RWPE1 (cell line): ENCODE results near the gene CHRND.

Source experiments
- CTCF ChIA-PET: fragments of 350-600 bp; sonication (Branson Sonifier 250); formaldehyde crosslinking; extraction: SDS; loops from one replicate; lab custom pipeline; 2021; lab: Yijun Ruan, JAX
- POLR2A ChIA-PET: fragments of 400-600 bp; formaldehyde crosslinking; extraction: SDS; loops from one replicate; lab custom pipeline; 2020; ENCODE audit warnings: antibody characterized with exemption; ENCODE audit not compliant: low non-redundant PET; lab: Yijun Ruan, JAX
- DNase-seq: peaks from one replicate; pipeline ENCODE4 v3.0.0; 2012; ENCODE audit warnings: low spot score
- H3K27ac ChIP-seq: fragments of 450-650 bp; 2 replicates; pipeline ENCODE4 v1.5.1; 2017
- CTCF ChIP-seq: fragments of 450-650 bp; conservative IDR thresholded peaks from 2 replicates; pipeline ENCODE4 v1.5.1; 2017; ENCODE audit warnings: low read depth, mild to moderate bottlenecking

Gene CHRND

GRCh38 chr2:232484628-232485347 lies 41.2 kb upstream of the CHRND start:
- CTCF ChIA-PET = no interaction called here
- no peak for TF ChIP-seq CTCF
- H3K27ac ChIP-seq = no peak overlapping the region
- DNase-seq = no peak
- POLR2A ChIA-PET = no interaction called here

GRCh38 chr2:232485348-232485756 lies 40.6 kb upstream of the CHRND start:
- no peak overlapping the region for H3K27ac ChIP-seq
- POLR2A ChIA-PET = no interaction called here

GRCh38 chr2:232485757-232486557 lies 40.0 kb upstream of the CHRND start:
- POLR2A ChIA-PET = no interaction called here
- CTCF ChIA-PET = no interaction called here

More at GRCh38 chr2:232485348-232485756, 40.6 kb upstream of the CHRND start:
- DNase-seq = no peak
- no peak for TF ChIP-seq CTCF
- CTCF ChIA-PET = no interaction called here

GRCh38 chr2:232486558-232487384 lies 39.2 kb upstream of the CHRND start:
- POLR2A ChIA-PET = no interaction called here
- no peak for DNase-seq
- H3K27ac ChIP-seq = no peak overlapping the region
- no peak for TF ChIP-seq CTCF
- CTCF ChIA-PET = no interaction called here

More at GRCh38 chr2:232485757-232486557, 40.0 kb upstream of the CHRND start:
- no peak overlapping the region for H3K27ac ChIP-seq
- no peak for DNase-seq
- no peak for TF ChIP-seq CTCF

GRCh38 chr2:232487385-232488096 lies 38.4 kb upstream of the CHRND start, which contains the start of gene ECEL1:
ECEL1 (minus strand) TSS chr2:232487834; CDS start chr2:232486653, 1,181 bp downstream.
- CTCF ChIA-PET = no interaction called here
- POLR2A ChIA-PET = no interaction called here
- no peak within 1 kb of the TSS for H3K27ac ChIP-seq
- TF ChIP-seq CTCF = no peak
- no peak for DNase-seq
